ENCODE results near the gene STAM.
A peak's percentile ranks its signal among the peaks of the same experiment; 100 is the strongest.

The STAM gene

GRCh38 chr10:17733620-17734019, 89.7 kb downstream of the STAM start:
- no peak for DNase-seq

- no peak for DNase-seq
These were observed 90.6 kb downstream of the STAM start for GRCh38 chr10:17734432-17735080.

- no peak for DNase-seq
These were observed 91.4 kb downstream of the STAM start for GRCh38 chr10:17735166-17735941.

- DNase-seq: no peak
These were observed 92.3 kb downstream of the STAM start for GRCh38 chr10:17736223-17736622.

- no peak for DNase-seq
These were observed 93.3 kb downstream of the STAM start for GRCh38 chr10:17737027-17737965.

GRCh38 chr10:17740668-17741067, 96.7 kb downstream of the STAM start:
- no peak for DNase-seq

GRCh38 chr10:17742918-17743317, 99.0 kb downstream of the STAM start:
- peak; percentile 66 for DNase-seq

- DNase-seq: no peak
These were observed 99.5 kb downstream of the STAM start for GRCh38 chr10:17743437-17743836.

- no peak for DNase-seq
These were observed 100.5 kb downstream of the STAM start for GRCh38 chr10:17744341-17744861.

- no peak for DNase-seq
These were observed 104.1 kb downstream of the STAM start for GRCh38 chr10:17747883-17748550.

- DNase-seq: no peak
These were observed 105.9 kb downstream of the STAM start for GRCh38 chr10:17749890-17750289.

GRCh38 chr10:17751781-17752445, 108.0 kb downstream of the STAM start, which contains the start of gene TMEM236:
Gene TMEM236 (plus strand): TSS chr10:17752201. CDS start chr10:17752296, 95 bp downstream.
- DNase-seq: no peak

GRCh38 chr10:17756557-17757217, 112.7 kb downstream of the STAM start:
- DNase-seq: no peak

- DNase-seq: no peak
These were observed 114.2 kb downstream of the STAM start for GRCh38 chr10:17758200-17758599.

- no peak for DNase-seq
These were observed 114.9 kb downstream of the STAM start for GRCh38 chr10:17758896-17759295.

GRCh38 chr10:17764142-17764541, 120.2 kb downstream of the STAM start:
- no peak for DNase-seq

GRCh38 chr10:17765602-17766001, 121.7 kb downstream of the STAM start:
- DNase-seq: no peak

All from activated gamma-delta T cell treated with Interleukin-2 at 50 U/mL for 16 hours (primary cell).